Activated B cell treated with CpG ODN at 0.5 μM for 24 hours (primary cell): Measurements from ENCODE around the gene PAX2. TPM values are rescaled to one million over a fixed set of nuclear protein-coding genes. Genes with fewer than 3 reads are reported as not detected.

Source experiments
- ATAC-seq: fragments of 200-7000 bp; cut with Tn5 transposase; one replicate; pipeline ENCODE4 v1.10.0; 2021; ENCODE audit warnings: low read depth, mild to moderate bottlenecking, moderate library complexity
- CTCF ChIA-PET: fragments of 350-600 bp; sonication (Branson Sonifier 250); formaldehyde crosslinking; loops from one replicate; lab custom pipeline; 2021; ENCODE audit warnings: antibody characterized with exemption; lab: Charles Lee
- POLR2A ChIA-PET: fragments of 350-600 bp; sonication (Branson Sonifier 250); formaldehyde crosslinking; loops from one replicate; lab custom pipeline; 2021; ENCODE audit warnings: antibody characterized with exemption; lab: Charles Lee
- DNase-seq: peaks from one replicate; pipeline ENCODE4 v3.0.0; 2022
- H3K27ac Mint-ChIP-seq: one replicate; pipeline ENCODE4 v1.8.0; 2020; ENCODE audit warnings: mixed read lengths
- H3K27me3 Mint-ChIP-seq: one replicate; pipeline ENCODE4 v1.8.0; 2021; ENCODE audit warnings: mixed read lengths
- H3K36me3 Mint-ChIP-seq: one replicate; pipeline ENCODE4 v1.8.0; 2021; ENCODE audit warnings: low read depth, mixed read lengths
- H3K4me1 Mint-ChIP-seq: one replicate; pipeline ENCODE4 v1.8.0; 2021; ENCODE audit warnings: mixed read lengths
- H3K4me3 Mint-ChIP-seq: one replicate; pipeline ENCODE4 v1.8.0; 2020; ENCODE audit warnings: mild to moderate bottlenecking, mixed read lengths
- H3K9me3 Mint-ChIP-seq: one replicate; pipeline ENCODE4 v1.8.0; 2020; ENCODE audit warnings: mixed read lengths
- CTCF ChIP-seq: fragments of 200-600 bp; IDR thresholded peaks from one replicate; pipeline ENCODE4 v1.8.0; 2022; ENCODE audit warnings: antibody characterized with exemption, mild to moderate bottlenecking
- intact Hi-C: fragments of 100-400 bp; cut with micrococcal nuclease; formaldehyde crosslinking; loops from one replicate; pipeline ENCODE4 v1.15.1; 2024
- total RNA-seq: library from RNA; stranded (reverse); gene quantifications from 2 replicates; pipeline ENCODE4 v1.2.3, GENCODE V29; 2022

Gene PAX2
- total RNA-seq, 1 donor from 2014 or later: not detected

GRCh38 chr10:100827819-100828737, 82.7 kb downstream of the PAX2 start:
- DNase-seq (peak; percentile 44), ATAC-seq (peak; percentile 48)
- H3K27ac Mint-ChIP-seq: peak overlapping the region; percentile 53
- no peak for TF ChIP-seq CTCF
- no peaks in the 10 kb centered on the region for H3K36me3 Mint-ChIP-seq
- H3K9me3 Mint-ChIP-seq: no peaks in the 10 kb centered on the region
- ChIA-PET POLR2A (no interaction called here), CTCF (interaction anchor here (0.8 to 0.9 kb wide), 2 partner anchors 84 to 100 kb away, joined by 3 read pairs; no protein-coding TSS in a partner anchor)
- peaks cover 60% of the 10 kb centered on the region for H3K27me3 Mint-ChIP-seq
- H3K4me1 Mint-ChIP-seq: peaks cover 41% of the 10 kb centered on the region
- peak overlapping the region; percentile 83 for H3K4me3 Mint-ChIP-seq
- intact Hi-C loops: loop anchor here (1.0 to 10.0 kb wide), 8 partner anchors 83 to 1293 kb away; partner anchors contain the start of genes NKX2-3 and PAX2

GRCh38 chr10:100828738-100829096, 83.3 kb downstream of the PAX2 start:
- ChIA-PET CTCF (no interaction called here), POLR2A (no interaction called here)
- no peak for TF ChIP-seq CTCF
- no peaks in the 10 kb centered on the region for H3K36me3 Mint-ChIP-seq
- no peaks in the 10 kb centered on the region for H3K9me3 Mint-ChIP-seq
- H3K27me3 Mint-ChIP-seq: peaks cover 59% of the 10 kb centered on the region
- DNase-seq (no peak), ATAC-seq (peak; percentile 52)
- peak overlapping the region; percentile 53 for H3K27ac Mint-ChIP-seq
- intact Hi-C loops: loop anchor here (1.0 to 10.0 kb wide), 6 partner anchors 158 to 1294 kb away; partner anchors contain the start of gene NKX2-3
- peaks cover 41% of the 10 kb centered on the region for H3K4me1 Mint-ChIP-seq
- H3K4me3 Mint-ChIP-seq: peak overlapping the region; percentile 83

GRCh38 chr10:100829097-100829870, 83.9 kb downstream of the PAX2 start:
- POLR2A ChIA-PET: no interaction called here
- peak overlapping the region; percentile 83 for H3K4me3 Mint-ChIP-seq
- ATAC-seq: no peak
- peaks cover 41% of the 10 kb centered on the region for H3K4me1 Mint-ChIP-seq
- H3K27ac Mint-ChIP-seq: no peak overlapping the region
- no peak for TF ChIP-seq CTCF
- intact Hi-C loops: loop anchor here (5.0 to 10.0 kb wide), 5 partner anchors 172 to 1294 kb away; partner anchors contain the start of gene NKX2-3
- CTCF ChIA-PET: no interaction called here
- peaks cover 59% of the 10 kb centered on the region for H3K27me3 Mint-ChIP-seq
- DNase-seq: peak; percentile 22
- H3K9me3 Mint-ChIP-seq: no peaks in the 10 kb centered on the region
- no peaks in the 10 kb centered on the region for H3K36me3 Mint-ChIP-seq

- intact Hi-C loops: loop anchor here (5.0 to 10.0 kb wide), 5 partner anchors 173 to 1295 kb away; partner anchors contain the start of gene NKX2-3
- Mint-ChIP-seq H3K27ac (no peak overlapping the region), H3K4me3 (peak overlapping the region; percentile 64), H3K27me3 (peaks cover 54% of the 10 kb centered on the region), H3K9me3 (no peaks in the 10 kb centered on the region), H3K4me1 (peaks cover 38% of the 10 kb centered on the region), H3K36me3 (no peaks in the 10 kb centered on the region)
- no peak for TF ChIP-seq CTCF
- CTCF ChIA-PET: no interaction called here
- POLR2A ChIA-PET: no interaction called here
- ATAC-seq (no peak), DNase-seq (no peak)
Observed at GRCh38 chr10:100829933-100830727, 84.7 kb downstream of the PAX2 start.
